HG02610 (cell line): Measurements from ENCODE around the gene INS.

Experiments
- ATAC-seq: cut with Tn5 transposase; IDR thresholded peaks from one replicate; pipeline ENCODE4 v1.9.1; 2021; ENCODE audit warnings: mild to moderate bottlenecking, moderate library complexity; ENCODE audit not compliant: unreplicated experiment

The INS gene

GRCh38 chr11:2122222-2122906 lies 38.6 kb downstream of the INS start:
- no peak for ATAC-seq

GRCh38 chr11:2121227-2122130 lies 39.5 kb downstream of the INS start:
- no peak for ATAC-seq

GRCh38 chr11:2120359-2121100 lies 40.5 kb downstream of the INS start:
- ATAC-seq, result no peak

GRCh38 chr11:2118677-2119076 lies 42.3 kb downstream of the INS start:
- ATAC-seq, result no peak

GRCh38 chr11:2116680-2117079 lies 44.3 kb downstream of the INS start:
- no peak for ATAC-seq

- ATAC-seq, result no peak
These were observed 45.7 kb downstream of the INS start for GRCh38 chr11:2115308-2115707.

GRCh38 chr11:2114430-2115241 lies 46.4 kb downstream of the INS start:
- no peak for ATAC-seq

- ATAC-seq, result no peak
These were observed 47.2 kb downstream of the INS start for GRCh38 chr11:2113776-2114175.

GRCh38 chr11:2110521-2110920 lies 50.5 kb downstream of the INS start:
- ATAC-seq, result no peak
